GM18951 (cell line): ENCODE data around the gene NEK11.

Experiments used
- POLR2A ChIP-seq: IDR thresholded peaks from 4 replicates; pipeline ENCODE4 v1.6.1; 2011; ENCODE audit warnings: mild to moderate bottlenecking; ENCODE audit not compliant: insufficient read length, insufficient read depth; ENCODE audit errors: extremely low read depth
- in situ Hi-C: fragments of 300-500 bp; cut with MboI; formaldehyde crosslinking; loops from one replicate; pipeline ENCODE4 v1.12.0; 2022; ENCODE audit warnings: low sequenced_read_pairs, mixed read lengths, inconsistent platforms; ENCODE audit not compliant: unreplicated experiment

The NEK11 gene

GRCh38 chr3:131053043-131053859 is 26.6 kb downstream of the NEK11 start:
- no peak for TF ChIP-seq POLR2A
- in situ Hi-C loops: no loop called here

- in situ Hi-C loops: no loop called here
- no peak for TF ChIP-seq POLR2A
Measured at GRCh38 chr3:131067983-131068382, 41.3 kb downstream of the NEK11 start.

DNA sequence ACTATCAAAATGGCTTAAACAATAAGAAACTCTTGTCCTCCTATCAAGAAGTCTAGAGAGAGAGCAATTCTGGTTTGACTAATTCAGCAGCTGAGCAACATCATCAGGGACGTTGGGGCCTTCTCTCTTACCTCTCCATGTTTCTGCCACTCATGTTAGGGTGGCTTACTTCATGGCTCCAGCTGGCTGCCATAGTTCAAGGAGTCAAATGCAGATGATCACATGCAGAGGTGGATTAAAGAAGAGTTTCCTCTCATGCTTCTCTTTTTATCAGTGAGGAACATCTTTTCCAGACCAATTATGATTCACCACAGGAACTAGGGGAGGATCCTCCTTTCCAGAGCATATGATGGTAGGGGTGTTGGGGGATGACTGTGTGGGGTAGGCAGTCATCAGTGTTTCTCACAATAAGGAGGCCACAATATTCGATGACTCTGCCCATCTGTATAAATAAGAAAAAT is 45.5 kb downstream of the NEK11 start:
- in situ Hi-C loops: no loop called here
- no peak for TF ChIP-seq POLR2A

- in situ Hi-C loops: no loop called here
Measured at GRCh38 chr3:131072845-131073244, 46.2 kb downstream of the NEK11 start.

GRCh38 chr3:131075632-131076328 is 49.1 kb downstream of the NEK11 start:
- in situ Hi-C loops: no loop called here

More at GRCh38 chr3:131072845-131073244, 46.2 kb downstream of the NEK11 start:
- TF ChIP-seq POLR2A: no peak

GRCh38 chr3:131077904-131078303 is 51.2 kb downstream of the NEK11 start:
- in situ Hi-C loops: no loop called here
- TF ChIP-seq POLR2A: no peak

More at GRCh38 chr3:131075632-131076328, 49.1 kb downstream of the NEK11 start:
- TF ChIP-seq POLR2A: no peak

DNA sequence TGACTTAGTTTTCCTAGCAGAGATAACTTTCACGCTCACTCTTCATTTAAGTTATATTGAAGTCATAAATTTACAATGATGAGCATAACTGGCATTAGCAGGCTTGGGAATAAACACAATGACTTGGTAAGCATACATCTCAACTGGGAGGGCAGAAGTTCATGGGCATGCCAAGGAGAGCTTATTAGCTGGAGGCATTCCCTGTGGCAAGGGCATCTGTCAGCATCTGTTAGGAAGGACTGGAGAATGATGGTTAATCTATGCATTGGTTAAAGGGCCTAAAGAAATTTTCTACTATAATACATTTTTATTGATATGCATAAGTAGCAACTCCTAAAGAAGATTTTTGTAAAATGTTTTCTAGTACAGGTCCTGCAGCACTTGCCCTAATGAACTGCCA is 52.4 kb downstream of the NEK11 start:
- in situ Hi-C loops: no loop called here
- TF ChIP-seq POLR2A: no peak

- TF ChIP-seq POLR2A: no peak
- in situ Hi-C loops: no loop called here
Measured at GRCh38 chr3:131081224-131081623, 54.5 kb downstream of the NEK11 start.

- in situ Hi-C loops: no loop called here
- TF ChIP-seq POLR2A: no peak
Measured at GRCh38 chr3:131082246-131082645, 55.6 kb downstream of the NEK11 start.

DNA sequence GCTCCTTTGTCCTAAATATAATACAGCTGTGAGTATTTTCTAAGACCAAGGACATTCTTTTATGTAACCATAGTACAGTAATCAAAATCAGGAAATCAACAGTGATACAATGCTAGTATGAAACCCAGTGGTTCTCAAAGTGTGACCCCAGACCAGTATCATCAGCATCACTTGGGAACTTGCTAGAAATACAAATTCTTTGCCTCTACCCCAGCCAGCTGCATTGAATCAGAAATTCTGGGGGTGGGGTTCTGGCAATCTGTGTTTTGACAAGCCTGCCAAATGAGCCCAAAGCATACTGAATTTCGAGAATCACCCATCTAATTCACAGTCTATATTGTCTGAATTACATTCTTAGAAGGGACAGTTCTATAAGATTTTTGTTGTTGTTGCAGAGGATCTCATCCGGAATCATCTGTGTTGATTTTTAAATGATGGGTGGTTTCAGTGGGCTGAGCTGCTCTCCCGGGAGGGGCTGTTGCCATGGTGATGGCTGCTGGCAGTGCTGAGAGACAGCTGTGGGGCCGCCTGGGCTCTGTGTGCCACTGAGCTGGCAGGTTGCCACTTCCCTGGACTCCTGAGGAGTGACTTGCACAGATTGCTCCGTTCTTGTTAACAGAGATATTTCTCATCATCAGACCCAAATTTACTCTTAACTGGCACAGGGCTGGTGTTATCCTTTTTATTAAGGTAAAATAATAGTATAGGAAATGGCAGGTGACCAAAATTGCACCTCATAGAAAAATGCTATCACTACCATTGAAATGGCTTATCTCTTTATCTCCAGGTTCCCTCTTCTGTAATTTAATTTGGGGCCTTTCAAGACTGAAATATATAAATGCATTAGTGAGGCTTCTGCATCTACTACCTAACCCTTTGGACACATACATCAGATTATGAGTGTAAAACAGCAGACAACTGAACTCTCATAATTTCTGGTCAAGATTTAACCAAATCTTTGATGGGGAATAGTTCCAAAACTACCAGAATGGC is 56.5 kb downstream of the NEK11 start:
- in situ Hi-C loops: no loop called here
- no peak for TF ChIP-seq POLR2A

- in situ Hi-C loops: no loop called here
- TF ChIP-seq POLR2A: no peak
Measured at GRCh38 chr3:131091768-131092167, 65.1 kb downstream of the NEK11 start.

DNA sequence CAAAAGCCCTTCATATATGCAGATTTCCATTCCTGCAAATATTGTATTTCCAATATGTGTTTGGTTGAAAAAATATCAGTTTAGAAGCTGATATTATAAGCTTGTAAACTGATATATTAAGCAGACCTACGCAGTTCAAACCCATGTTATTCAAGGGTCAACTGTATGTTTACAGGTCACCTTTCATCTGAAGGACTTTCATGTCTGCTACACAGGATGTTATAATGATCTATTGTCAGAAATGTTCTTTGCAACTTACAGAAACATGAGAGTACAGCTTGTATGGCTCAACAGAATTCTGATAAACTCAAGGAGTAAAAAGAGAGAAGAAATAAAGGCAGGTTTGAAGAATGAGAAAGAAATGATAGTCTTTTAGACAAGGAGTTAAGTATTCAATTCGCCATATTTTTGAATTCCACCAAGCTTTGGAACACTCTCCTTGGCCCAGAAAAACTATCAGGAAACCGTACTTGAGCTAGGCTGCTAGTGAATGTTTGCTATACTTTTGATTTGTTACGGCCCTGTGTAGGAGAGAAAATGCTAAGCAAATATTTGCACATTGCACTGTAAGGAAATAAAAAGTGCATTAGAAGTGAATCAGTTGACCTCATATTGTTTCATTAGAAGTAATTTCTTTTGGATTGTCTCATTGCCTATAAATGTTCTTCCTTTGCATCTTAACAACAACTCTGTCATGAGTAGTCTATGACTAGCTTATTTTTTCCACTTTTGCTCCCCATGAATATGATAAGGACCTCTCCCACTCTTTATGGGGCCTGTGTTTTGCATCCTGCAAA is 81.2 kb downstream of the NEK11 start:
- in situ Hi-C loops: no loop called here
- no peak for TF ChIP-seq POLR2A
